T-helper 2 cell treated with Interferon-gamma antibody and Interleukin-4, amounts not matched to agents 5 μg/mL and 100 μg/mL, for 36 hours (primary cell): ENCODE measurements around the gene RIMBP2.

Source experiments
- DNase-seq: peaks from one replicate; pipeline ENCODE4 v3.0.0; 2021; ENCODE audit warnings: low spot score
- H3K27ac Mint-ChIP-seq: one replicate; pipeline ENCODE4 v1.8.0; 2021; ENCODE audit warnings: mild to moderate bottlenecking, mixed read lengths
- H3K27me3 Mint-ChIP-seq: one replicate; pipeline ENCODE4 v1.8.0; 2021; ENCODE audit warnings: low read depth, mixed read lengths
- H3K36me3 Mint-ChIP-seq: one replicate; pipeline ENCODE4 v1.8.0; 2021; ENCODE audit warnings: low read depth, mixed read lengths
- H3K4me1 Mint-ChIP-seq: one replicate; pipeline ENCODE4 v1.8.0; 2021; ENCODE audit warnings: low read depth, mixed read lengths
- H3K4me3 Mint-ChIP-seq: one replicate; pipeline ENCODE4 v1.8.0; 2022; ENCODE audit warnings: mild to moderate bottlenecking, moderate library complexity, mixed read lengths
- H3K9me3 Mint-ChIP-seq: one replicate; pipeline ENCODE4 v1.8.0; 2021; ENCODE audit warnings: mixed read lengths

Gene RIMBP2

GRCh38 chr12:130460611-130461446 lies 255.3 kb downstream of the RIMBP2 start:
- H3K36me3 Mint-ChIP-seq: no peaks in the 10 kb centered on the region
- no peak overlapping the region for H3K4me3 Mint-ChIP-seq
- peaks cover 3% of the 10 kb centered on the region for H3K9me3 Mint-ChIP-seq
- no peak for DNase-seq
- no peaks in the 10 kb centered on the region for H3K27me3 Mint-ChIP-seq
- no peaks in the 10 kb centered on the region for H3K4me1 Mint-ChIP-seq
- H3K27ac Mint-ChIP-seq: no peak overlapping the region

DNA sequence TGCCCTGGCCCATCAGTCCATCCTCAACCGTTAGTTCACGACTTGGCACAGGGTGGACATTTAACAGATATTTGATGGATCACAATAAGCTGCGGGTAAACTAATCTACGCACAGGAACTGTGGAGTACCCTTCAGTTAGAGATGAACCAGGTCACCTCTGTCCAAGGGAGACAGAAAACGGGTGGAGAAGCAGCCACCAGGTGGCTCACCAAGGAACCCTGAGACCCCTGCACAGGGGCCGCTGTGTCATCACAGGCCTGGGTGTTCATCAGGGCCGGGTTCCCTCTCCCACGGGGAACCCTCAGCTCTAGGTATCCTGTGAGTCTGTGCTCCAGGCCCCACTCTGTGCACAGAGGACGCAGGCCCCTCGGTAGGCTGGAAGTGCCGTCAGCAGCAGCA lies 256.2 kb downstream of the RIMBP2 start:
- no peaks in the 10 kb centered on the region for H3K27me3 Mint-ChIP-seq
- no peak for DNase-seq
- no peaks in the 10 kb centered on the region for H3K36me3 Mint-ChIP-seq
- H3K4me3 Mint-ChIP-seq: no peak overlapping the region
- H3K27ac Mint-ChIP-seq: no peak overlapping the region
- peaks cover 3% of the 10 kb centered on the region for H3K9me3 Mint-ChIP-seq
- no peaks in the 10 kb centered on the region for H3K4me1 Mint-ChIP-seq

GRCh38 chr12:130458341-130458740 lies 257.8 kb downstream of the RIMBP2 start:
- Mint-ChIP-seq H3K27me3 (no peaks in the 10 kb centered on the region), H3K4me3 (no peak overlapping the region), H3K4me1 (no peaks in the 10 kb centered on the region), H3K36me3 (no peaks in the 10 kb centered on the region), H3K27ac (no peak overlapping the region), H3K9me3 (no peaks in the 10 kb centered on the region)
- DNase-seq: no peak

DNA sequence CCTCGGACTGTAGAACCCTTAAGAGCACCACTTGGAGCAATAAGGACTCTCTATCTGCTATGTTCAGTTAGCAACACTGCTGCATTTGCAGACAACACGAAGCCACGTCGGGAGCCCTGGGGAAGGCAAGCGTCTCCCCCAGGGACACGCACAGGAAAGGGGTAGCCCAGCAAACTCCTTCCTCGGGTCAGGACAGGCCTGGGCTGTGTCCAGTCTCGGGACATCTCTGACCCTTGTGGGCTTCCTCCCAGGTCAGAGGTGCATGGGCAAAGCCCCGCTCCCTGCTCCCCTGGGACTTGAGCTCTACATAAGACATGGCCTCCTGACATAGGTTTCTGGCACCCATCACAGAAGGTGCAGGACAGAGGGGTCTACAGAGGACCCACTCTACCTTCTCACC lies 258.9 kb downstream of the RIMBP2 start:
- no peaks in the 10 kb centered on the region for H3K9me3 Mint-ChIP-seq
- H3K27ac Mint-ChIP-seq: no peak overlapping the region
- H3K36me3 Mint-ChIP-seq: no peaks in the 10 kb centered on the region
- no peaks in the 10 kb centered on the region for H3K4me1 Mint-ChIP-seq
- no peak for DNase-seq
- no peak overlapping the region for H3K4me3 Mint-ChIP-seq
- H3K27me3 Mint-ChIP-seq: no peaks in the 10 kb centered on the region

GRCh38 chr12:130456375-130457199 lies 259.5 kb downstream of the RIMBP2 start:
- H3K27ac Mint-ChIP-seq: no peak overlapping the region
- no peaks in the 10 kb centered on the region for H3K4me1 Mint-ChIP-seq
- H3K27me3 Mint-ChIP-seq: no peaks in the 10 kb centered on the region
- no peak overlapping the region for H3K4me3 Mint-ChIP-seq
- H3K9me3 Mint-ChIP-seq: no peaks in the 10 kb centered on the region
- no peaks in the 10 kb centered on the region for H3K36me3 Mint-ChIP-seq
- no peak for DNase-seq

GRCh38 chr12:130455161-130455560 lies 260.9 kb downstream of the RIMBP2 start:
- no peak overlapping the region for H3K4me3 Mint-ChIP-seq
- no peak overlapping the region for H3K27ac Mint-ChIP-seq
- H3K4me1 Mint-ChIP-seq: no peaks in the 10 kb centered on the region
- H3K9me3 Mint-ChIP-seq: no peaks in the 10 kb centered on the region
- H3K36me3 Mint-ChIP-seq: no peaks in the 10 kb centered on the region
- no peak for DNase-seq
- H3K27me3 Mint-ChIP-seq: no peaks in the 10 kb centered on the region

DNA sequence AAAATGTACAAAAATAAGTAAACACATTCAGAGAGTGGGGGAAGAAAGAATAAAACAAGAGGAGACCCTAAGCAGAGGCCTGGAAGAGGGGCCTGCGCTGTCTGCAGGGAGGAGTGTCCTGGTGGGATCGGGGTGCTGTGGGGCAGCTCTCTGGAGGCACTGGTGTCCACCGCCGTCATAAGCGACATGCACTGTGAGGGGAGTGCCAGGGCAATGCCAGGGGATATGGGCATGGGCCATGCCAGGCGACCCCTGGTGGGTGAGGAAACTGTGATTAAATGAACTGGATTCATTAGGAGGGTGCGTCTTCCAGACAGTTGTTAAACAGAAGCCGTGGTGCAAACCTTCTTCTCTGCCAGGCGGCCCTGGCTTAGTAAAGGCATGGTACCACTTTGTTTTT lies 261.8 kb downstream of the RIMBP2 start:
- no peak overlapping the region for H3K4me3 Mint-ChIP-seq
- no peaks in the 10 kb centered on the region for H3K36me3 Mint-ChIP-seq
- no peaks in the 10 kb centered on the region for H3K9me3 Mint-ChIP-seq
- no peak overlapping the region for H3K27ac Mint-ChIP-seq
- DNase-seq: no peak
- no peaks in the 10 kb centered on the region for H3K27me3 Mint-ChIP-seq
- no peaks in the 10 kb centered on the region for H3K4me1 Mint-ChIP-seq

DNA sequence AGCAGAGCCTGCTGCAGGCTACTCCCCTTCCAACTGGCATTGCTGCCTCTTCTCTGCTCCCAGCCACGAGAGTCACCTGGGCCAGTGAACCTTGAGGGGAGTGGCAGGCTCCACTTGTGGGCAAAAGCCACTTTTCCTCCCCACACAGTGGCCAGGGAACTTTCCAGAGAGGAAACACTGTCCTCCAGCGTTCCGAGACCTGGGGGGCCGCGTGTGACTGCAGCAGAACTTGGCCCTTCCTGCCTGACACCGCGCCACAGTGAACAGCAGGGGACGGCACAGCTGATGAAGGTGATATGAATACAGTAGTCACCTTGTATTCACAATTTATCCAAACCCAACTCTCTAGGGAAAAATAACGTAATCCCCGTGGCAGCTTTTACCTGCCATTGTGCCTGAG lies 263.6 kb downstream of the RIMBP2 start:
- H3K36me3 Mint-ChIP-seq: no peaks in the 10 kb centered on the region
- DNase-seq: no peak
- H3K4me1 Mint-ChIP-seq: no peaks in the 10 kb centered on the region
- no peaks in the 10 kb centered on the region for H3K27me3 Mint-ChIP-seq
- H3K4me3 Mint-ChIP-seq: no peak overlapping the region
- H3K27ac Mint-ChIP-seq: no peak overlapping the region
- no peaks in the 10 kb centered on the region for H3K9me3 Mint-ChIP-seq

- H3K27ac Mint-ChIP-seq: no peak overlapping the region
- H3K36me3 Mint-ChIP-seq: no peaks in the 10 kb centered on the region
- no peaks in the 10 kb centered on the region for H3K4me1 Mint-ChIP-seq
- no peak overlapping the region for H3K4me3 Mint-ChIP-seq
- DNase-seq: no peak
- no peaks in the 10 kb centered on the region for H3K9me3 Mint-ChIP-seq
- H3K27me3 Mint-ChIP-seq: no peaks in the 10 kb centered on the region
These were observed 264.8 kb downstream of the RIMBP2 start for GRCh38 chr12:130451001-130451930.

DNA sequence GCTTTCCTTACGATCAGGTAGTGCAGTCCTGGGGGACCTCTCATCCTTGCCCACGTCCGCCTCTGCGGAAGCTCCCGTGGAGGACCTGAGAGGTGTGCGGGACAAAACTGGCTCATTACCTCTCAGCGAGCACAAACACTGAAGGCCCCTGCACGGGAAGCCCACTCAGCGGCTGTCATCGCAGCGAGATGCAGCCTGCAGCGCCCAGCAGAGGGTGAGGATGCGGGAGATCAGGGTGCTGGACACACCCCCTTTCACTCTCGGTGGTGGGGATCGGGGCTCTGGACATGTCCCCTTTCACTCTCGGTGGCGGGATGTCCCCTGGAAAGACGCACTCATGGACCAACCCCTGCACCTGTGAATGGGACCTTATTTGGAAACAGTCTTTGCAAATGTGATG lies 266.8 kb downstream of the RIMBP2 start:
- H3K27ac Mint-ChIP-seq: no peak overlapping the region
- DNase-seq: no peak
- no peaks in the 10 kb centered on the region for H3K27me3 Mint-ChIP-seq
- H3K9me3 Mint-ChIP-seq: no peaks in the 10 kb centered on the region
- H3K4me1 Mint-ChIP-seq: no peaks in the 10 kb centered on the region
- no peak overlapping the region for H3K4me3 Mint-ChIP-seq
- no peaks in the 10 kb centered on the region for H3K36me3 Mint-ChIP-seq

- no peak overlapping the region for H3K27ac Mint-ChIP-seq
- H3K9me3 Mint-ChIP-seq: no peaks in the 10 kb centered on the region
- H3K27me3 Mint-ChIP-seq: no peaks in the 10 kb centered on the region
- no peak overlapping the region for H3K4me3 Mint-ChIP-seq
- no peaks in the 10 kb centered on the region for H3K36me3 Mint-ChIP-seq
- DNase-seq: no peak
- H3K4me1 Mint-ChIP-seq: no peaks in the 10 kb centered on the region
These were observed 267.9 kb downstream of the RIMBP2 start for GRCh38 chr12:130448044-130448821.

DNA sequence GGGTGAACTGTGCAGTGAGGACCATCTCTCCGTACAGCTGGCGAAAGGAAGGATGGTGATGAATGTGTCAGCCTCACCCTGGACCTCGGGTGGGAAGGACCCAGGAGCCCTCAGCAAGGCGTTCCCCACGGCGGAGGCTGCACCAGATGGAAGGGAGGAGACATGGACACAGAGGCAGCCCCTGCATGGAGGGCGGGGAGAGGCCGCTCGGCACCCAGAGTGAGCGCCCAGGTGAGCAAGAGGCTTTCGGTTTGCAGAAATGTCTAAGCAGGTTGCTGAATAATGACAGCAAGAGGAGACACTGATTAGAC lies 268.5 kb downstream of the RIMBP2 start:
- Mint-ChIP-seq H3K4me1 (no peaks in the 10 kb centered on the region), H3K27me3 (no peaks in the 10 kb centered on the region), H3K4me3 (no peak overlapping the region), H3K36me3 (no peaks in the 10 kb centered on the region), H3K27ac (no peak overlapping the region), H3K9me3 (no peaks in the 10 kb centered on the region)
- no peak for DNase-seq

DNA sequence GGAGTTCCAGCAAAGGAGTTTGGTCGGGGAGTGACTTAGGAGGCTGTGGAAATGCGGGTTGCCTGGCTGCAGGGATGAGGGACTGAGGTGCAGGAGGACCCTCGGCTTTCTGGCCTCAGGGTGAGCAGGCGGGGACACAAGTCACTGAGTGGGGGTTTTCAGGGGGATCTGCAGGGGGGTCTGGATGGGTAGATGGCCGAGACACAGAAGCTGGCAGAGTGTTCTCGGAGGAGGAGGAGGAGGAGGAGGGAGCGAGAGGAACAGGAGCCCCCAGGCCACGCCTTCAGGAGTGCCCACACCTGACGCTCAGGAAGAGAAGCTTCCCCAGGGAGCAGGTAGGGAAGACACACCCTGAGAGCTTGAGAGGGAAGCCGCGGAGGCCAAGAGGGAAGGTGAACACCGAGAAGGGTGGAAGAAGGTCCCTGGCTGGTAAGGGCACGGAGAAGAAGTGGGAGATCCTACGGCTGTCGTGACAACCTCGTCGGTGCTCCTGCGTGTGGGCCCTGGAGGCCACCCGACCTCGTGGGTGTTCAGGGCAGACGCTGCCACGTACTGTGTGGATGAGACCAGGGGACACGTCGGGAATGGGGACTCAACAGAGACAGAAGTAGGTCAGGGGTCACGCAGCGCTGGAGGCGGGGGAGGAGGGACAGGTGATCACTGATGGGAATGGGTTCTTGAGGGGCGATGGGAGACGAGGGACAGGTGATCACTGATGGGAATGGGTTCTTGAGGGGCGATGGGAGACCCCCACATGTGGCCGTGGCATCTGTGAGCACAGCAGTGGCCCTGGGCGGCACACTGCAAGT lies 269.0 kb downstream of the RIMBP2 start:
- no peak overlapping the region for H3K27ac Mint-ChIP-seq
- H3K9me3 Mint-ChIP-seq: no peaks in the 10 kb centered on the region
- no peaks in the 10 kb centered on the region for H3K27me3 Mint-ChIP-seq
- H3K4me3 Mint-ChIP-seq: no peak overlapping the region
- H3K36me3 Mint-ChIP-seq: no peaks in the 10 kb centered on the region
- DNase-seq: no peak
- H3K4me1 Mint-ChIP-seq: no peaks in the 10 kb centered on the region
